H1 (cell line): ENCODE data around the gene CELF3. TPM values are rescaled to one million over a fixed set of nuclear protein-coding genes. Genes with fewer than 3 reads are reported as not detected.
A peak's percentile ranks its signal among the peaks of the same experiment; 100 is the strongest.

Experiments used
- CTCF ChIA-PET: fragments of 300-600 bp; sonication (Branson Sonifier 250); formaldehyde crosslinking; loops from one replicate; lab custom pipeline; 2021; ENCODE audit not compliant: partially characterized antibody; lab: Charles Lee
- POLR2A ChIA-PET: fragments of 300-600 bp; sonication (Branson Sonifier 250); formaldehyde crosslinking; loops from one replicate; lab custom pipeline; 2021; ENCODE audit warnings: inconsistent platforms; ENCODE audit not compliant: partially characterized antibody; lab: Charles Lee
- DNase-seq, 2 experiments: peaks; one replicate each; pipeline versions ENCODE4 v3.0.0 to v3.0.0-alpha.2; 2010 to 2022; ENCODE audit warnings: low spot score in 2 of 2, low read depth in 1 of 2, mixed read lengths in 1 of 2
- FAIRE-seq: peaks from 2 replicates; lab custom pipeline; 2011; peaks lifted over from hg19 to GRCh38; lab: Jason Lieb, UNC
- H2AFZ ChIP-seq: 2 replicates; pipeline ENCODE4 v1.8.1; 2012; ENCODE audit warnings: low read length, inconsistent platforms
- H2AK5ac ChIP-seq: 2 replicates; pipeline ENCODE4 v1.6.1; 2013; ENCODE audit warnings: low read depth, low read length
- H2BK120ac ChIP-seq: replicated peaks from 2 replicates; pipeline ENCODE3; 2013; ENCODE audit warnings: low read depth, low read length, inconsistent platforms
- H2BK12ac ChIP-seq: 2 replicates; pipeline ENCODE4 v1.6.1; 2013; ENCODE audit warnings: low read depth, low read length
- H2BK15ac ChIP-seq: 2 replicates; pipeline ENCODE4 v1.6.1; 2013; ENCODE audit warnings: low read length
- H2BK20ac ChIP-seq: 2 replicates; pipeline ENCODE4 v1.6.1; 2013; ENCODE audit warnings: low read length
- H2BK5ac ChIP-seq: 2 replicates; pipeline ENCODE4 v1.6.1; 2013; ENCODE audit warnings: low read depth, low read length
- H3K14ac ChIP-seq: 2 replicates; pipeline ENCODE4 v1.6.1; 2013; ENCODE audit warnings: inconsistent platforms; ENCODE audit not compliant: insufficient read length
- H3K18ac ChIP-seq: 2 replicates; pipeline ENCODE4 v1.6.1; 2013; ENCODE audit warnings: low read length; ENCODE audit errors: extremely low read depth
- H3K23ac ChIP-seq: 2 replicates; pipeline ENCODE4 v1.6.1; 2013; ENCODE audit warnings: inconsistent platforms; ENCODE audit not compliant: insufficient read length
- H3K23me2 ChIP-seq: 2 replicates; pipeline ENCODE4 v1.6.1; 2013; ENCODE audit warnings: low read depth, low read length
- H3K27ac ChIP-seq: 2 replicates; pipeline ENCODE4 v1.6.1; 2011; ENCODE audit warnings: low read depth, low read length, inconsistent platforms
- H3K27me3 ChIP-seq, 4 experiments: replicated peaks in 1 of 4; 1 replicate in 1 of 4; 2 replicates in 3 of 4; pipeline versions ENCODE4 v1.6.1 to v1.8.1; 2011 to 2013; ENCODE audit warnings: low read length in 3 of 4, mild to moderate bottlenecking in 3 of 4, inconsistent platforms in 2 of 4, mixed read lengths in 2 of 4, moderate library complexity in 1 of 4; ENCODE audit not compliant: control insufficient read depth in 3 of 4, insufficient read depth in 3 of 4; ENCODE audit errors: extremely low read depth in 1 of 4
- H3K36me3 ChIP-seq, 4 experiments: 2 replicates each; pipeline versions ENCODE4 v1.6.1 to v1.8.1; 2011 to 2013; ENCODE audit warnings: mild to moderate bottlenecking in 4 of 4, low read length in 3 of 4, moderate library complexity in 2 of 4, control low read depth in 1 of 4, inconsistent platforms in 1 of 4; ENCODE audit not compliant: insufficient read depth in 4 of 4, control insufficient read depth in 2 of 4
- H3K4ac ChIP-seq: replicated peaks from 2 replicates; pipeline ENCODE3; 2013; ENCODE audit warnings: low read length, low read depth, mixed read lengths, inconsistent platforms; ENCODE audit not compliant: insufficient read length
- H3K4me1 ChIP-seq, 4 experiments: replicated peaks in 1 of 4; 1 replicate in 1 of 4; 2 replicates in 3 of 4; pipeline versions ENCODE4 v1.6.1 to v1.8.1; 2011 to 2013; ENCODE audit warnings: low read length in 3 of 4, inconsistent platforms in 2 of 4, mixed read lengths in 1 of 4; ENCODE audit not compliant: insufficient read depth in 4 of 4, control insufficient read depth in 3 of 4
- H3K4me2 ChIP-seq, 2 experiments: 2 replicates each; pipeline versions ENCODE4 v1.6.1 to v1.8.1; 2011 to 2013; ENCODE audit warnings: low read depth in 2 of 2, low read length in 2 of 2, control low read depth in 1 of 2, inconsistent platforms in 1 of 2, mild to moderate bottlenecking in 1 of 2; ENCODE audit not compliant: insufficient read depth in 1 of 2
- H3K4me3 ChIP-seq, 4 experiments: fragments of 200-600, 300-600 bp in 1 of 4; sonication (generic), shearing (Covaris generic), sonication (Bioruptor Twin) in 1 of 4; 2 replicates each; pipeline versions ENCODE4 v1.5.1 to v1.8.1; 2011 to 2016; ENCODE audit warnings: low read length in 4 of 4, low read depth in 3 of 4, control low read depth in 2 of 4, inconsistent platforms in 2 of 4, mild to moderate bottlenecking in 2 of 4, mixed read lengths in 1 of 4, moderate library complexity in 1 of 4; ENCODE audit not compliant: insufficient read depth in 2 of 4; ENCODE audit errors: extremely low read depth in 1 of 4
- H3K56ac ChIP-seq: replicated peaks from 2 replicates; pipeline ENCODE3; 2013; ENCODE audit warnings: low read depth, mild to moderate bottlenecking, mixed read lengths, low read length, inconsistent platforms; ENCODE audit not compliant: insufficient read length
- H3K79me1 ChIP-seq: 2 replicates; pipeline ENCODE4 v1.6.1; 2013; ENCODE audit warnings: low read depth, low read length, control low read depth
- H3K79me2 ChIP-seq, 2 experiments: 2 replicates each; pipeline versions ENCODE4 v1.6.1 to v1.8.1; 2012 to 2013; ENCODE audit warnings: low read length in 2 of 2, mild to moderate bottlenecking in 2 of 2, inconsistent platforms in 1 of 2; ENCODE audit not compliant: insufficient read depth in 2 of 2, control insufficient read depth in 1 of 2
- H3K9ac ChIP-seq, 4 experiments: replicated peaks in 1 of 4; 1 replicate in 1 of 4; 2 replicates in 3 of 4; pipeline versions ENCODE4 v1.6.1 to v1.8.1; 2011 to 2013; ENCODE audit warnings: low read depth in 3 of 4, low read length in 3 of 4, control low read depth in 2 of 4, mild to moderate bottlenecking in 2 of 4, moderate library complexity in 2 of 4, inconsistent platforms in 1 of 4; ENCODE audit errors: extremely low read depth in 1 of 4
- H3K9me3 ChIP-seq, 2 experiments: 2 replicates each; pipeline versions ENCODE4 v1.6.1 to v1.8.1; 2012 to 2013; ENCODE audit warnings: mild to moderate bottlenecking in 2 of 2, moderate library complexity in 2 of 2, control low read depth in 1 of 2, inconsistent platforms in 1 of 2, low read depth in 1 of 2, low read length in 1 of 2, mixed read lengths in 1 of 2; ENCODE audit not compliant: insufficient read depth in 2 of 2
- H4K20me1 ChIP-seq, 2 experiments: replicated peaks in 1 of 2; 2 replicates each; pipeline versions ENCODE3 to v1.8.1; 2011 to 2013; ENCODE audit warnings: inconsistent platforms in 2 of 2, low read length in 2 of 2, mild to moderate bottlenecking in 1 of 2; ENCODE audit not compliant: insufficient read depth in 2 of 2, control insufficient read depth in 1 of 2
- H4K5ac ChIP-seq: 2 replicates; pipeline ENCODE4 v1.6.1; 2013; ENCODE audit warnings: low read length, low read depth, mixed read lengths, inconsistent platforms; ENCODE audit not compliant: insufficient read length
- H4K8ac ChIP-seq: 2 replicates; pipeline ENCODE4 v1.8.0; 2013; ENCODE audit warnings: mild to moderate bottlenecking, moderate library complexity, low read length, inconsistent platforms; ENCODE audit not compliant: insufficient read depth; ENCODE audit errors: extremely low read depth
- H4K91ac ChIP-seq: replicated peaks from 2 replicates; pipeline ENCODE3; 2013; ENCODE audit warnings: low read length, mixed read lengths, inconsistent platforms; ENCODE audit not compliant: insufficient read length
- CEBPB ChIP-seq: IDR thresholded peaks from 2 replicates; pipeline ENCODE4 v1.6.1; 2012; ENCODE audit warnings: low read depth, low read length
- CHD1 ChIP-seq: IDR thresholded peaks from 2 replicates; pipeline ENCODE4 v1.6.1; 2012; ENCODE audit warnings: low read depth, low read length, improper control_type of control experiment
- POLR2A ChIP-seq, 2 experiments: IDR thresholded peaks; 1 replicate in 1 of 2; 2 replicates in 1 of 2; pipeline ENCODE4 v1.6.1; 2011; ENCODE audit warnings: low read depth in 2 of 2, low read length in 2 of 2, mild to moderate bottlenecking in 2 of 2; ENCODE audit errors: control extremely low read depth in 1 of 2
- SP4 ChIP-seq: IDR thresholded peaks from 2 replicates; pipeline ENCODE4 v1.6.1; 2012; ENCODE audit warnings: low read length, inconsistent platforms
- SUZ12 ChIP-seq: fragments of 200-600 bp; sonication (generic); IDR thresholded peaks from 2 replicates; pipeline ENCODE4 v1.6.1; 2012; ENCODE audit warnings: mild to moderate bottlenecking, inconsistent platforms, low read length, moderate library complexity, mixed read lengths
- ZNF274 ChIP-seq: IDR thresholded peaks from 2 replicates; pipeline ENCODE4 v1.7.0; 2012; ENCODE audit warnings: low read length, borderline replicate concordance; ENCODE audit errors: extremely low read depth
- WGBS, 2 experiments: shearing (Covaris generic) in 1 of 2; methylation state at CpG; one replicate each; pipeline versions ENCODE4 v1.1.6 to v1.1.7; 2013 to 2015; ENCODE audit warnings: low lambda C conversion rate in 2 of 2, mixed read lengths in 2 of 2, inconsistent platforms in 1 of 2, low coverage in 1 of 2, missing lambda C conversion rate in 1 of 2; ENCODE audit not compliant: insufficient replicate concordance in 2 of 2, insufficient coverage in 1 of 2, insufficient read length in 1 of 2; ENCODE audit errors: extremely low coverage in 1 of 2, missing lambda C conversion rate in 1 of 2; 5-methylcytosine and 5-hydroxymethylcytosine counted together
- polyA plus RNA-seq, 7 experiments: library from polyadenylated mRNA; depleted of rRNA in 3 of 7; stranded (reverse) in 5 of 7; unstranded in 2 of 7; fragments of >200 nt in 5 of 7; fragments of 200-250 nt in 2 of 7; gene quantifications; 1 replicate in 5 of 7; 2 replicates in 1 of 7; 4 replicates in 1 of 7; pipeline versions ENCODE4 v1.2.1 to v1.2.3, GENCODE V29; 2011 to 2013; ENCODE audit warnings: missing spikeins in 2 of 7, mixed read lengths in 2 of 7
- total RNA-seq: library from RNA; stranded (reverse); fragmentation: NEBNext Ultra II Directional; extraction: Animal tissue kit (Norgen Biotek cat#: 25700); gene quantifications from 2 replicates; pipeline ENCODE4 v1.2.1, GENCODE V29; 2021

The CELF3 gene
- total and polyA plus RNA-seq, 2 of the 8 experiments (the other 6 are each of a cell fraction or from before 2014, with no cell fraction given), result 0.34 to 1.2 TPM

DNA sequence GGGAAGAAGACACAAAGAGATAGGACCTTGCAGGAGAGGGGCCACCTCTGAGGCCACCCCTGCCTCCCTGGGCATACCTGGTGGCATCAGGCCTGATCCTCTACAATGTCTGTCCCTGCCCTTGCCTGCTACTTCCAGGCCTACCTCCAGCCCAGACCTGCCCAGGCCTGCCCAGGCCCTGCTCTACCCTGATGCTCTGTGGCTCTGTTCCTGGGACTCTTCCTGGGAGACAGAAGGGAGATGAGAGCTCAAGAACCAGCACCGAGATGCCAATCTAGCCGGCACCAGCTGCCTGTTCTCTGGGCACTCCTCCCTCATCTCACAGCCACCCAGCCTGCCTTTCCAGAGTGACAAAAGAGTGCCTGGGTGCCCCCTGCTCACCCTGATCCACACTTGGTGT is 2.7 kb downstream of the CELF3 start:
- Histone ChIP-seq H3K18ac (no peak overlapping the region), H3K4me1 (peaks cover 0 to 6% (median 3%) of the 10 kb centered on the region in 4 experiments; a peak in 5 of 7 replicates), H4K91ac (no peak overlapping the region), H3K4ac (no peak overlapping the region), H4K5ac (no peak overlapping the region), H3K56ac (no peak overlapping the region), H3K27ac (no peak overlapping the region), H2BK5ac (peak overlapping the region; percentile 22; the same call in 1 of the 2 replicates), H3K79me1 (no peaks in the 10 kb centered on the region; the same call in 1 of the 2 replicates), H2BK15ac (no peak overlapping the region), H3K79me2 (no peaks in the 10 kb centered on the region), H3K9ac (no peak overlapping the region), H3K23ac (no peak overlapping the region), H2AFZ (no peak overlapping the region), H3K27me3 (peaks cover 0 to 15% (median 10%) of the 10 kb centered on the region in 4 experiments; a peak in 5 of 7 replicates), H2BK20ac (no peak overlapping the region), H3K4me2 (no peak overlapping the region), H2BK12ac (no peak overlapping the region), H2BK120ac (no peak overlapping the region), H3K9me3 (no peaks in the 10 kb centered on the region), H3K14ac (no peak overlapping the region), H3K36me3 (no peaks in the 10 kb centered on the region), H4K20me1 (no peaks in the 10 kb centered on the region), H3K4me3 (no peak overlapping the region), H4K8ac (no peak overlapping the region), H2AK5ac (no peak overlapping the region), H3K23me2 (peaks cover 8% of the 10 kb centered on the region; the same call in 1 of the 2 replicates)
- no peak for TF ChIP-seq CHD1
- no peak for TF ChIP-seq CEBPB
- TF ChIP-seq ZNF274, result no peak
- no peak for TF ChIP-seq SP4
- TF ChIP-seq POLR2A (IDR thresholded peaks at IDR 0.05; ENCODE audit: control extremely low read depth in 1 of 2, low read depth in 2 of 2, low read length in 2 of 2), result no peak
- no peak for TF ChIP-seq SUZ12
- 78% methylated on average over 2 of the region's 2 CpGs; no CpG with 5 or more reads in 1 of the 2 experiments for WGBS, 2 experiments
- DNase-seq (no peak), FAIRE-seq (no peak)
- CTCF ChIA-PET, result interaction anchor here (1.0 to 4.8 kb wide), 3 partner anchors 18 to 119 kb away, joined by 3 to 41 read pairs (median 4); no protein-coding TSS in a partner anchor
- POLR2A ChIA-PET, result interaction anchor here (1.0 to 3.5 kb wide), 3 partner anchors 14 to 173 kb away, joined by 4 to 15 read pairs (median 10); partner anchors contain the start of gene TUFT1
